Brain pericyte (primary cell): Measurements from ENCODE around the gene FARSA.
"Not testable (repeated sequence)": the region's sequence is repeated elsewhere in the genome, so short reads cannot be mapped to it uniquely, and the experiment has no call there.

ENCODE experiments used
- DNase-seq: peaks from one replicate; pipeline ENCODE4 v3.0.0-alpha.2; 2012; ENCODE audit warnings: low read depth, low spot score

The FARSA gene

GRCh38 chr19:12937927-12938778, 4.6 kb upstream of the FARSA start, which contains the start of gene CALR:
CALR (plus strand) TSS chr19:12938609; CDS start chr19:12938680, 71 bp downstream.
- DNase-seq, result peak; percentile 98

GRCh38 chr19:12937093-12937926, 3.8 kb upstream of the FARSA start:
- no peak for DNase-seq

DNA sequence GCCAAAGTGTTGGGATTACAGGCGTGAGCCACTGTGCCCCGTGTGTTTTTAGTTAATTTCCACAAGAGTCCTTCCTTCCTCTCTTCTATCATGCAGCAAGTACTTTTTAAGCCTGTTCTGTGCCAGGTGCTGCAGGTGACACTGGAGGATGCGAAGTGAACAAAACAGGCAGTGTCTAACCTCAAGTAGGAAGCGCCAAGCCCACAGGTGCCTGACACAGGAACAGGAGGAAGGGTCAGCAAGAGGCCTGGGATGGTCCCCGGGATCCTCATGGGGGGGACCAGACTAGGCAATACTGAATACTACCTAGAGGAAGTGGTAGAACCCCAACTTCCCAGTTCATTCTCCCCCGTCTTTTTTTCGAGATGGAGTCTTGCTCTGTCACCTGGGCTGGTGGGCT, 3.1 kb upstream of the FARSA start:
- DNase-seq, result no peak

GRCh38 chr19:12935071-12935470, 1.6 kb upstream of the FARSA start:
- DNase-seq, result no peak

- no peak for DNase-seq
These were observed 872 bp downstream of the FARSA start for GRCh38 chr19:12932392-12933286.

GRCh38 chr19:12930002-12930645, 3.4 kb downstream of the FARSA start:
- DNase-seq, result no peak

DNA sequence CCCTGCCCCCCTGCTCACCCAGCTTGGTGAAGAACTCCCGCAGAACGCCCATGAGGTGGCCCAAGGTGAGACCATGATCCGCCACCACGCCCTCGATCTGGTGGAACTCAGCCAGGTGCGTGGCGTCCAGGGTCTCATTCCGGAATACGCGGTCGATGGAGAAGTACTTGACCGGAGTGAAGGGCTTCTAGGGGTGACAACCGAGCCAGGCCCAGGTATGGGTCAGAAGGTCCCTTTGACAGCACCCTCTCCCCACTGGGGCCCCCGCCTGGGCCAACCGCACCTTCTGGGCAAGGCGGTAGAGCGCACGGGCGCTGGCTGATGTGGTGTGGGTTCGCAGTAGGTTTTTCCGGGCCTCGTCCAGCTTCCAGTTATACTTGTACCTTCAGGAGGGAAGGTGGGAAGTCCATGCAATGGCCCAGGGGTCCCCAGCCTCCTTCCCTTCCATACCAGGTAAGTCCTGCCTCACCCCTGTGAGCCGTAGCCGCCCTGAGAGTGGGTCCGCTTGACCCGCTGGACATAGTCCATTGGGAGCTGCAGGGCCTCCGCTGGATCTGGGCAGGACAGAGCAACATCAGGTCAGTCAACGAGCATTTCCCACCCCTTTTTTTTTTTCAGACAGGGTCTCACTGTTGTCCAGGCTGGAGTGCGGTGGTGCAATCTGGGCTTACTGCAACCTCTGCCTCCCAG, 8.7 kb downstream of the FARSA start:
- DNase-seq, result no peak

GRCh38 chr19:12922959-12923358, 10.6 kb downstream of the FARSA start:
- no peak for DNase-seq

DNA sequence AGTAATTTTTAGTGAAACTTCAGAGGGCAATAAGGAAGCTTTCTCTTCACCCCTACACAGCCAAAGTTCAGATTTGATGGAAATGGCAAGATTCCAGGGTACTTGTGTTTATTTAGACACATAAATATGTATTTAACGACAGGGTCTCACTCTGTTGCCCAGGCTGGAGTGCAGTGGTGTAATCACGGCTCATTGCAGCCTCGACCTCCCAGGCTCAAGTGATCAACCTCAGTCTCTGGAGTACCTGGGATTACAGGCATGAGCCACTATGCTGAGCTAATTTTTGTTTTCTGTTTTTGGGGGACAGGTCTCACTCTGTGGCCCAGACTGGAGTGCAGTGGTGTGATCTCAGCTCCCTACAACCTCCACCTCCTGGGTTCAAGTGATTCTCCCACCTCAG, 12.5 kb downstream of the FARSA start:
- no peak for DNase-seq

DNA sequence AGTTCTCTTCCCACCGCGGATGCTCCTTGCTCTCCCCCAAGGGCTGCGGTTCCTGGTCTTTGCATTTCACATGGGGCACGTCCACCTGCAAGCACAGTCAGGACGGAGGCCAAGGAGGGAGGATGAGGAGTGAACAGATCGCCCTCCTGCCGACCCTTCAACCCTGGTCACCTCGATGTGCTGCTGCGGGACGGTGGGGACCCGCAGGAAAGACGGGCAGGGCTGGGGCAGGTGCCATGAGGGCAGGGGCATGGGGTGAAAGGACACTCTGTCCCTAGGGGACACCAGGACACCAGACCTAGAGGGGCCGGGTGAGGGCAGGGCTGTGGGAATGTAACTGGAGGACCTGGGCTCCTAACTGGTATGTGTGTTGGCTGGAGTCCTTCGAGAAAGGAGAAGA, 15.3 kb downstream of the FARSA start:
- DNase-seq, result no peak

- DNase-seq, result not testable (repeated sequence)
These were observed 17.7 kb downstream of the FARSA start for GRCh38 chr19:12915860-12916259.

- DNase-seq, result no peak
These were observed 19.4 kb downstream of the FARSA start for GRCh38 chr19:12913851-12914690.

- DNase-seq, result no peak
These were observed 20.4 kb downstream of the FARSA start for GRCh38 chr19:12913011-12913561.

DNA sequence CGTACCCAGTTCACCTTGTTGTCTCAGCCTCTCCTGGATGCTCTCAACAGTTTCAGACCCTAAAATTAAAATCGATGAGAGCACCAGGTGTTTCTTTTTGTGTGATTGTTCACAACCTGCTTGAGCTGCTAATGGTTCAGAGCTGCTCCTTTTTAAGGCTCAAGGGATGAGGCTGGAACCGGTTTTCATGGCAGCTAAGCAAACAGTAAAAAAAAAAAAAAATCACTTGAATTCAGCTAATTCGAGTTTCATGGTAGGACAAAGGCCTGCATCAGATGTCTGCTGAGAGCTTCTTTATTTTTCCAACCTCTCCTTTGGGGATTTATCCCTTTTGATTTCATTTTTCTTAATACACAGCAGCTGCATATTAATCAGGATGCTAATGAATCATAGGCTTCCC, 20.9 kb downstream of the FARSA start:
- no peak for DNase-seq

DNA sequence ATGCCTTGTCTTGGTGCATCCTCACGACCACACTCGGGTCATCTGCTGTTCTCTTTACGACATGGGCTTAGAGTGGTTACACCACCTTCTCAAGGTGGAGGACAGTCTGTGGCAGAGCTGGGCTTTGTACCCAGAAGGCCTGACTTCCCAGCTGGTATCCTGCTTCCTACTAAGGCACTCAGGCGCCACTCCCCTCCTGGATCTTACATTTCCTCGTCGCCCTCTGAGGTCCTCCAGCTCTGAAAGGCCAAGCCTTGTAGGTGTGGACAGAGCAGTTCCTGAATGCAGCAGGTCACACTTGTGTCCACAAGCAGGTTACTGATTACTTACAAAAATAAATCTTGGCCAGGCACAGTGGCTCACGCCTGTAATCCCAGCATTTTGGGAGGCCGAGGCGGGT, 26.3 kb downstream of the FARSA start:
- DNase-seq, result no peak

- DNase-seq, result no peak
These were observed 33.5 kb downstream of the FARSA start for GRCh38 chr19:12899891-12900518.

- DNase-seq, result no peak
These were observed 37.1 kb downstream of the FARSA start for GRCh38 chr19:12896460-12896859.

DNA sequence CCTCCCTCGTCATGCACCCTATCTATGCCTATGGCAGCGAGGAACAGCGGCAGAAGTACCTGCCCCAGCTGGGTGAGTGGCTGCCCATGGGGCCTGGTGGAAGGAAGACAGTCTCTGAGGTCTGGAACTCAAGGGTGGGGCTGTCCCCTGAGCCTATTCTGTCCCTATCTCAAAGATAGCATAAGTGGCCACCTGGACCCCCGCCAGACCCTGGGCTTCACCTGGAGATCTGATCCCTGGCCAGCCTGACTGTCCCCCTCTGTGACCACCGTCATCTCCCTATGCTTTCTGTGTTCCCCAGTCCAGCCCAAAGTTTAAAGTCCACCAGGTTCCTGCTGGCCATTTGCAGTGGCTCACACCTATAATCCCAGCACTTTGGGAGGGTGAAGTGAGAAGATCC, 39.9 kb downstream of the FARSA start:
- no peak for DNase-seq

DNA sequence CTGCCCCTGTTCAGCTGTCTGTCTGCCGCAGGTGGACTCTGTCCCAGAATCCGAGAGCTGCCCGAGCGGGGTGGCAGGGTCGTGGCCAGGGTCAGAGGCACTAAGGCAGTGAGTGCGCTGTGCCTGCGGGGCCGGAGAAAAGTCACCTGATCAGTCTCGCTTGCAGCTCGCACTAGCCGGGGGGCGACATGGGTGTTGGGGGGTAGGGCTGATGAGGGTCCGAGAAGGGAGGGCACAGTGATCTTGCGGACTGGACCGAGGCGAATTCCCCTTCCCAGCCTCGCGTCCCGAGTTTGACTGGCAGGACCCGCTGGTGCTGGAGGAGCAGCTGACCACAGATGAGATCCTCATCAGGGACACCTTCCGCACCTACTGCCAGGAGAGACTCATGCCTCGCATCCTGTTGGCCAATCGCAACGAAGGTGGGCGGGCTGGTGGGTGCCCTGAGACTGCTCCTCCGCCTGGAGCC, 41.9 kb downstream of the FARSA start:
- DNase-seq, result no peak
